ENCODE results near the gene ULK2.

GRCh38 chr17:19805006-19805405 is 62.7 kb downstream of the ULK2 start:
- TF ChIP-seq CTCF (conservative IDR thresholded peaks at IDR 0.05; ENCODE audit: low read length) (no peak), EZH2phosphoT487 (IDR thresholded peaks at IDR 0.05; ENCODE audit: borderline replicate concordance, low read depth, low read length) (no peak)

Measured in OCI-LY7 (cell line).